WTC11 (cell line): Measurements from ENCODE around the gene ILF3. TPM values are rescaled to one million over a fixed set of nuclear protein-coding genes. Genes with fewer than 3 reads are reported as not detected.

Source experiments
- ATAC-seq: fragments of 200-7000 bp; cut with Tn5 transposase; 2 replicates; pipeline ENCODE4 v1.10.0; 2021; ENCODE audit warnings: mild to moderate bottlenecking, moderate library complexity
- CTCF ChIA-PET: fragments of 300-600 bp; sonication (Branson Sonifier 250); formaldehyde crosslinking; loops from one replicate; lab custom pipeline; 2021; ENCODE audit warnings: antibody characterized with exemption; lab: Charles Lee
- POLR2A ChIA-PET: fragments of 350-600 bp; sonication (Branson Sonifier 250); formaldehyde crosslinking; loops from one replicate; lab custom pipeline; 2021; ENCODE audit warnings: antibody characterized with exemption; lab: Charles Lee
- DNase-seq: peaks from one replicate; pipeline ENCODE4 v3.0.0; 2021; ENCODE audit warnings: low spot score
- H3K27ac Mint-ChIP-seq: 2 replicates; pipeline ENCODE4 v1.8.0; 2021; ENCODE audit warnings: mixed read lengths
- H3K27me3 Mint-ChIP-seq: 2 replicates; pipeline ENCODE4 v1.8.0; 2021; ENCODE audit warnings: low read depth, mild to moderate bottlenecking, moderate library complexity, mixed read lengths
- H3K36me3 Mint-ChIP-seq: 2 replicates; pipeline ENCODE4 v1.8.0; 2021; ENCODE audit warnings: mixed read lengths
- H3K4me1 Mint-ChIP-seq: 2 replicates; pipeline ENCODE4 v1.8.0; 2022; ENCODE audit warnings: mixed read lengths
- H3K4me3 Mint-ChIP-seq: 2 replicates; pipeline ENCODE4 v1.8.0; 2021; ENCODE audit warnings: mild to moderate bottlenecking, moderate library complexity, mixed read lengths
- H3K9me3 Mint-ChIP-seq: 2 replicates; pipeline ENCODE4 v1.8.0; 2021; ENCODE audit warnings: mixed read lengths
- ELF4 ChIP-seq: sonication (generic); formaldehyde crosslinking; IDR thresholded peaks from 2 replicates; pipeline ENCODE4 v1.8.1; 2022; ENCODE audit warnings: low read depth, mild to moderate bottlenecking, moderate library complexity, missing genetic modification reagents
- GRHL2 ChIP-seq: fragments of 250-450 bp; sonication (Bioruptor Pico); IDR thresholded peaks from 2 replicates; pipeline ENCODE4 v1.8.0; 2022; ENCODE audit warnings: mild to moderate bottlenecking, moderate library complexity; ENCODE audit not compliant: insufficient replicate concordance, severe bottlenecking
- GTF2I ChIP-seq: fragments of 250-450 bp; sonication (Bioruptor Pico); conservative IDR thresholded peaks from 2 replicates; pipeline ENCODE4 v1.4.0; 2021; ENCODE audit warnings: mild to moderate bottlenecking
- IRF2 ChIP-seq: sonication (generic); formaldehyde crosslinking; IDR thresholded peaks from 2 replicates; pipeline ENCODE4 v1.8.0; 2022; ENCODE audit warnings: low read depth, missing genetic modification reagents, borderline replicate concordance
- TCF7 ChIP-seq: sonication (generic); formaldehyde crosslinking; IDR thresholded peaks from 2 replicates; pipeline ENCODE4 v1.8.0; 2022; ENCODE audit warnings: mild to moderate bottlenecking, low read depth, missing genetic modification reagents, moderate library complexity
- ZNF121 ChIP-seq: sonication (generic); formaldehyde crosslinking; IDR thresholded peaks from 2 replicates; pipeline ENCODE4 v1.8.0; 2023; ENCODE audit warnings: missing genetic modification reagents
- ZNF416 ChIP-seq: fragments of 250-450 bp; sonication (Bioruptor Pico); IDR thresholded peaks from 2 replicates; pipeline ENCODE4 v1.9.0; 2021; ENCODE audit warnings: mild to moderate bottlenecking, inconsistent platforms
- ZNF671 ChIP-seq: fragments of 250-450 bp; sonication (Bioruptor Pico); IDR thresholded peaks from 2 replicates; pipeline ENCODE4 v1.8.0; 2021; ENCODE audit warnings: mild to moderate bottlenecking
- total RNA-seq: library from RNA; stranded (reverse); gene quantifications from 3 replicates; pipeline ENCODE4 v1.2.3, GENCODE V29; 2021
- TF ChIP-seq, protein P1 (sequence below): sonication (generic); formaldehyde crosslinking; IDR thresholded peaks from 2 replicates; pipeline ENCODE4 v1.8.1; 2022; ENCODE audit warnings: mild to moderate bottlenecking, missing genetic modification reagents, moderate library complexity, borderline replicate concordance
- TF ChIP-seq, protein P2 (sequence below): sonication (generic); formaldehyde crosslinking; conservative IDR thresholded peaks from 2 replicates; pipeline ENCODE4 v1.8.1; 2023; ENCODE audit warnings: mild to moderate bottlenecking, low read depth, missing genetic modification reagents, moderate library complexity
- TF ChIP-seq, protein P3 (sequence below): fragments of 250-450 bp; sonication (Bioruptor Pico); IDR thresholded peaks from 2 replicates; pipeline ENCODE4 v1.9.0; 2021; ENCODE audit warnings: moderate library complexity, mild to moderate bottlenecking, inconsistent platforms, borderline replicate concordance
- TF ChIP-seq, protein P4 (sequence below): fragments of 250-450 bp; sonication (Bioruptor Pico); IDR thresholded peaks from 2 replicates; pipeline ENCODE4 v1.8.0; 2021; ENCODE audit warnings: mild to moderate bottlenecking
- TF ChIP-seq, protein P5 (sequence below): sonication (generic); formaldehyde crosslinking; IDR thresholded peaks from 2 replicates; pipeline ENCODE4 v1.8.0; 2023; ENCODE audit warnings: missing genetic modification reagents
- TF ChIP-seq, protein P6 (sequence below): sonication (generic); formaldehyde crosslinking; IDR thresholded peaks from 2 replicates; pipeline ENCODE4 v1.8.1; 2022; ENCODE audit warnings: missing genetic modification reagents, borderline replicate concordance
- TF ChIP-seq, protein P7 (sequence below): sonication (generic); formaldehyde crosslinking; conservative IDR thresholded peaks from 2 replicates; pipeline ENCODE4 v1.8.1; 2022; ENCODE audit warnings: mild to moderate bottlenecking, missing genetic modification reagents

The ILF3 gene
- total RNA-seq, 1 experiment from 2014 or later: 659 TPM

DNA sequence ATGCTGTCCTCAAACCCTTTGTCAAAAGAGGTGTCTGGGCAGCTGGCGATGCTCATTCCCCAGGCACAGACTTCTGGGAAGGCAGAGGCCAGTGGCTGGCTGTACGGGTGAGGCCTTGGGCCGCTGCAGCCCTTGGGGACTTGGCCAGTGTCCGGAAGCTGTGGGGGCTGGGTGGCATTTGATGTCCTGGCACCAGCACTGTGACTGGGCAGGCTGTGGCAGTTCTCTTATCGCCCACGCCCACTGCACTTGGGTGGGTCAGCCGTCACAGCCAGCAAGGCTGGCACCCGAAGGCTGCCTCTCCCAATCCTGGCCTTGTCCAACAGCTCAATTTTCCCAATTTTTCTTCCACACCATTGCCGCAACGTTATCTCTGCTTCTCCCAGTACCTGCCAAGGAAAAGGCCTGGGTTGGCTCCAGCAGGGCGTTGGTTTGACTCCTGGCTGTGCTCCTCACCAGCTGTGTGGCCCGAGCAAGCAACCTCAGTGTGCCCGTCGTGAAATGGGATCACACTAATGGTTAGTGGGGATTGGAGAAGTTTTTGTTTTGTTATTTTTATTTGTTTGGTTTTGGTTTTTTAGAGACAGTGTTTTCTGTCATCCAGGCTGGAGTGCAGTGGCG lies 41.5 kb upstream of the ILF3 start (continued):
- TF ChIP-seq, protein P1, sequence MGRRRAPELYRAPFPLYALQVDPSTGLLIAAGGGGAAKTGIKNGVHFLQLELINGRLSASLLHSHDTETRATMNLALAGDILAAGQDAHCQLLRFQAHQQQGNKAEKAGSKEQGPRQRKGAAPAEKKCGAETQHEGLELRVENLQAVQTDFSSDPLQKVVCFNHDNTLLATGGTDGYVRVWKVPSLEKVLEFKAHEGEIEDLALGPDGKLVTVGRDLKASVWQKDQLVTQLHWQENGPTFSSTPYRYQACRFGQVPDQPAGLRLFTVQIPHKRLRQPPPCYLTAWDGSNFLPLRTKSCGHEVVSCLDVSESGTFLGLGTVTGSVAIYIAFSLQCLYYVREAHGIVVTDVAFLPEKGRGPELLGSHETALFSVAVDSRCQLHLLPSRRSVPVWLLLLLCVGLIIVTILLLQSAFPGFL (CRISPR knock-in tag): no peak
- TF ChIP-seq, protein P2, sequence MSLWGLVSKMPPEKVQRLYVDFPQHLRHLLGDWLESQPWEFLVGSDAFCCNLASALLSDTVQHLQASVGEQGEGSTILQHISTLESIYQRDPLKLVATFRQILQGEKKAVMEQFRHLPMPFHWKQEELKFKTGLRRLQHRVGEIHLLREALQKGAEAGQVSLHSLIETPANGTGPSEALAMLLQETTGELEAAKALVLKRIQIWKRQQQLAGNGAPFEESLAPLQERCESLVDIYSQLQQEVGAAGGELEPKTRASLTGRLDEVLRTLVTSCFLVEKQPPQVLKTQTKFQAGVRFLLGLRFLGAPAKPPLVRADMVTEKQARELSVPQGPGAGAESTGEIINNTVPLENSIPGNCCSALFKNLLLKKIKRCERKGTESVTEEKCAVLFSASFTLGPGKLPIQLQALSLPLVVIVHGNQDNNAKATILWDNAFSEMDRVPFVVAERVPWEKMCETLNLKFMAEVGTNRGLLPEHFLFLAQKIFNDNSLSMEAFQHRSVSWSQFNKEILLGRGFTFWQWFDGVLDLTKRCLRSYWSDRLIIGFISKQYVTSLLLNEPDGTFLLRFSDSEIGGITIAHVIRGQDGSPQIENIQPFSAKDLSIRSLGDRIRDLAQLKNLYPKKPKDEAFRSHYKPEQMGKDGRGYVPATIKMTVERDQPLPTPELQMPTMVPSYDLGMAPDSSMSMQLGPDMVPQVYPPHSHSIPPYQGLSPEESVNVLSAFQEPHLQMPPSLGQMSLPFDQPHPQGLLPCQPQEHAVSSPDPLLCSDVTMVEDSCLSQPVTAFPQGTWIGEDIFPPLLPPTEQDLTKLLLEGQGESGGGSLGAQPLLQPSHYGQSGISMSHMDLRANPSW (CRISPR knock-in tag): no peak
- no peak for TF ChIP-seq GTF2I

DNA sequence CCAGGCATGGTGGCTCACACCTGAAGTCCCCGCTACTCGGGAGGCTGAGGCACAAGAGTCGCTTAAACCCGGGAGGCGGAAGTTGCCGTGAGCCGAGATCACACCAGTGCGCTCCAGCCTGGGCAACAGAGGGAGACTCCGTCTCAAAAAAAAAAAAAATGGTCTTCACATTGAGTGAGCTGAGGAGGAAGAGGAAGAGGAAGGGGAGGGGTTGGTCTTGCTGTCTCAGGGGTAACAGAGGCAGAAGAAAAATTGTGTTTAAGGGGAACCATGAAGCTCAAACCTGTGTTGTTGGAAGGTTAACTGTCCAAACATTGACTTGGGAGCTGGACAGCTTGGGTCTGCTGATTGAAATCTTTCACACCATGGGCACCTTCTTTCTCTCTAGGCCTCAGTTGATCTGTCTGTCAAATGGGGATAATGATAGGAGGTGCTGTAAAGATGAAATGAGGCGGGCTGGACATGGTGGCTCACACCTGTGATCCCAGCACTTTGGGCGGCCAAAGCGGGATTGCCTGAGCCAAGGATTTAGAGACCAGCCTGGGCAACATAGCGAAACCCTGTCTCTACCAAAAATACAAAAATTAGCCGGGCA lies 38.6 kb upstream of the ILF3 start:
- Mint-ChIP-seq H3K36me3 (peaks cover 6% of the 10 kb centered on the region; the same call in 1 of the 2 replicates), H3K9me3 (no peaks in the 10 kb centered on the region), H3K4me3 (no peak overlapping the region), H3K27me3 (no peaks in the 10 kb centered on the region), H3K4me1 (no peaks in the 10 kb centered on the region), H3K27ac (no peak overlapping the region)
- ChIA-PET CTCF (interaction anchor here (0.5 to 1.8 kb wide), 2 partner anchors 34 to 341 kb away, joined by 3 to 5 read pairs; no protein-coding TSS in a partner anchor), POLR2A (no interaction called here)
- no peak for DNase-seq
- TF ChIP-seq IRF2 (CRISPR knock-in tag) (no peak), GRHL2 (CRISPR knock-in tag) (no peak), ZNF671 (CRISPR knock-in tag) (no peak), ELF4 (CRISPR knock-in tag) (no peak), TCF7 (CRISPR knock-in tag) (no peak), ZNF416 (CRISPR knock-in tag) (no peak), ZNF121 (CRISPR knock-in tag) (no peak)
- TF ChIP-seq, protein P3, sequence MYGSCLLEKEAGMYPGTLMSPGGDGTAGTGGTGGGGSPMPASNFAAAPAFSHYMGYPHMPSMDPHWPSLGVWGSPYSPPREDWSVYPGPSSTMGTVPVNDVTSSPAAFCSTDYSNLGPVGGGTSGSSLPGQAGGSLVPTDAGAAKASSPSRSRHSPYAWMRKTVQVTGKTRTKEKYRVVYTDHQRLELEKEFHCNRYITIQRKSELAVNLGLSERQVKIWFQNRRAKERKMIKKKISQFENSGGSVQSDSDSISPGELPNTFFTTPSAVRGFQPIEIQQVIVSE (CRISPR knock-in tag): no peak
- TF ChIP-seq, protein P4, sequence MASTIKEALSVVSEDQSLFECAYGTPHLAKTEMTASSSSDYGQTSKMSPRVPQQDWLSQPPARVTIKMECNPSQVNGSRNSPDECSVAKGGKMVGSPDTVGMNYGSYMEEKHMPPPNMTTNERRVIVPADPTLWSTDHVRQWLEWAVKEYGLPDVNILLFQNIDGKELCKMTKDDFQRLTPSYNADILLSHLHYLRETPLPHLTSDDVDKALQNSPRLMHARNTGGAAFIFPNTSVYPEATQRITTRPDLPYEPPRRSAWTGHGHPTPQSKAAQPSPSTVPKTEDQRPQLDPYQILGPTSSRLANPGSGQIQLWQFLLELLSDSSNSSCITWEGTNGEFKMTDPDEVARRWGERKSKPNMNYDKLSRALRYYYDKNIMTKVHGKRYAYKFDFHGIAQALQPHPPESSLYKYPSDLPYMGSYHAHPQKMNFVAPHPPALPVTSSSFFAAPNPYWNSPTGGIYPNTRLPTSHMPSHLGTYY (CRISPR knock-in tag): no peak
- TF ChIP-seq, protein P5, sequence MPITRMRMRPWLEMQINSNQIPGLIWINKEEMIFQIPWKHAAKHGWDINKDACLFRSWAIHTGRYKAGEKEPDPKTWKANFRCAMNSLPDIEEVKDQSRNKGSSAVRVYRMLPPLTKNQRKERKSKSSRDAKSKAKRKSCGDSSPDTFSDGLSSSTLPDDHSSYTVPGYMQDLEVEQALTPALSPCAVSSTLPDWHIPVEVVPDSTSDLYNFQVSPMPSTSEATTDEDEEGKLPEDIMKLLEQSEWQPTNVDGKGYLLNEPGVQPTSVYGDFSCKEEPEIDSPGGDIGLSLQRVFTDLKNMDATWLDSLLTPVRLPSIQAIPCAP (CRISPR knock-in tag): no peak
- TF ChIP-seq, protein P6, sequence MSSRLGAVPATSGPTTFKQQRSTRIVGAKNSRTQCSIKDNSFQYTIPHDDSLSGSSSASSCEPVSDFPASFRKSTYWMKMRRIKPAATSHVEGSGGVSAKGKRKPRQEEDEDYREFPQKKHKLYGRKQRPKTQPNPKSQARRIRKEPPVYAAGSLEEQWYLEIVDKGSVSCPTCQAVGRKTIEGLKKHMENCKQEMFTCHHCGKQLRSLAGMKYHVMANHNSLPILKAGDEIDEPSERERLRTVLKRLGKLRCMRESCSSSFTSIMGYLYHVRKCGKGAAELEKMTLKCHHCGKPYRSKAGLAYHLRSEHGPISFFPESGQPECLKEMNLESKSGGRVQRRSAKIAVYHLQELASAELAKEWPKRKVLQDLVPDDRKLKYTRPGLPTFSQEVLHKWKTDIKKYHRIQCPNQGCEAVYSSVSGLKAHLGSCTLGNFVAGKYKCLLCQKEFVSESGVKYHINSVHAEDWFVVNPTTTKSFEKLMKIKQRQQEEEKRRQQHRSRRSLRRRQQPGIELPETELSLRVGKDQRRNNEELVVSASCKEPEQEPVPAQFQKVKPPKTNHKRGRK (CRISPR knock-in tag): no peak
- TF ChIP-seq, protein P7, sequence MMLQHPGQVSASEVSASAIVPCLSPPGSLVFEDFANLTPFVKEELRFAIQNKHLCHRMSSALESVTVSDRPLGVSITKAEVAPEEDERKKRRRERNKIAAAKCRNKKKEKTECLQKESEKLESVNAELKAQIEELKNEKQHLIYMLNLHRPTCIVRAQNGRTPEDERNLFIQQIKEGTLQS (CRISPR knock-in tag): no peak
- no peak for ATAC-seq
